ENCODE measurements around the gene MARK3.
"Not testable (repeated sequence)": the region's sequence is repeated elsewhere in the genome, so short reads cannot be mapped to it uniquely, and the experiment has no call there.

The MARK3 gene

DNA sequence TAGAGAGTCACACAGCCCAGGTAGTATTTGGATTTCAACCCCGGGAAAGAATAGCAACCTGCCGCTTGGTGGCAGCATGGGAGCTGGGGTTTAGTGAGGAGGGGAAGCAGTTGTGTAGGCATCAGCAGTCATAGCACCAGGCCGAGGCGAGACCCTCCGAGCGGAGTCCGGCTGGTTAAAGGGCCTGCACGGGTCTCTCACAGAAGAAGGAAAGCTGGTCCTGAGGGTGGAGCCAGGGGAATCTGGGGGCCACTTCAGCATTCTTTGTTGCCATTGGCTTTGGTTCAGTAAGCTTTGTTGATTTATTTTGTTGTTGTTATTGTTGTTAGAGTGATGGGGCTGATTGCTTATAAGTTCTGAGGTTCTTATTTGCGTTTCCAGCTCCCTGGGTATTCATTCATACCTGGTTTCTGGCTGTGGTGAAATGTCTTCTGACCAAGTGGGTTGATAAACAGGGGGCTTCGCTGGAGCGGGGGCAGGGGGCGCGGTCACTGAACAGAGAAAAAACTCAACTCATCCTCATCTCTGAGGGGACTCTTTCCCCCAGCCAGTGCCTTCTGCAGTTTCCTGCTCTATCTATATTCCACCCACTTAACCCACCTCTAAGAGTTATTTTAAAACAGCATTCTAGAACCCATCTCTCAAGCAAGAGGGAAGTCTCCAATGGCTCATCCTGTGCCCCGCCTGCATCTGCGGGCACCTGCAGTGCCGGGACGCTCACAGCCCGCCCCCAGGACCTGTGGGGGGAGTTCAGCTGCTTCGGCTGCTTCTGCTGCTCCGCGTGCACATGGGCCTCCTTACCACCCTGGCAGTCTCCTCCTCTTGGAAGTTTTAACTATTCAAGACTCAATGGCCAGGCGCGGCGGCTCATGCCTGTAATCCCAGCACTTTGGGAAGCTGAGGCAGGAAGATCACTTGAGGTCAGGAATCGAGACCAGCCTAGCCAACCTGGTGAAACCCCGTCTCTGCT is 125.8 kb downstream of the MARK3 start:
- TF ChIP-seq CTCF (IDR thresholded peaks at IDR 0.05; ENCODE audit: low read depth, low read length, missing control alignments), result no peak
- in situ Hi-C loops (cut with HindIII; ENCODE audit: low sequenced_read_pairs), result loop anchor here (5.0 kb wide), 1 partner anchor 81 kb away; no protein-coding TSS in a partner anchor
- DNase-seq (ENCODE audit: low read depth), result no peak
- no peak overlapping the region for H3K4me3 ChIP-seq (ENCODE audit: low read depth, low read length)

GRCh38 chr14:103512180-103512579 is 127.0 kb downstream of the MARK3 start:
- DNase-seq (ENCODE audit: low read depth); H3K4me3 ChIP-seq (ENCODE audit: low read depth, low read length): not testable (repeated sequence)
- in situ Hi-C loops (cut with HindIII; ENCODE audit: low sequenced_read_pairs), result loop anchor here (5.0 kb wide), 1 partner anchor 80 kb away; no protein-coding TSS in a partner anchor

DNA sequence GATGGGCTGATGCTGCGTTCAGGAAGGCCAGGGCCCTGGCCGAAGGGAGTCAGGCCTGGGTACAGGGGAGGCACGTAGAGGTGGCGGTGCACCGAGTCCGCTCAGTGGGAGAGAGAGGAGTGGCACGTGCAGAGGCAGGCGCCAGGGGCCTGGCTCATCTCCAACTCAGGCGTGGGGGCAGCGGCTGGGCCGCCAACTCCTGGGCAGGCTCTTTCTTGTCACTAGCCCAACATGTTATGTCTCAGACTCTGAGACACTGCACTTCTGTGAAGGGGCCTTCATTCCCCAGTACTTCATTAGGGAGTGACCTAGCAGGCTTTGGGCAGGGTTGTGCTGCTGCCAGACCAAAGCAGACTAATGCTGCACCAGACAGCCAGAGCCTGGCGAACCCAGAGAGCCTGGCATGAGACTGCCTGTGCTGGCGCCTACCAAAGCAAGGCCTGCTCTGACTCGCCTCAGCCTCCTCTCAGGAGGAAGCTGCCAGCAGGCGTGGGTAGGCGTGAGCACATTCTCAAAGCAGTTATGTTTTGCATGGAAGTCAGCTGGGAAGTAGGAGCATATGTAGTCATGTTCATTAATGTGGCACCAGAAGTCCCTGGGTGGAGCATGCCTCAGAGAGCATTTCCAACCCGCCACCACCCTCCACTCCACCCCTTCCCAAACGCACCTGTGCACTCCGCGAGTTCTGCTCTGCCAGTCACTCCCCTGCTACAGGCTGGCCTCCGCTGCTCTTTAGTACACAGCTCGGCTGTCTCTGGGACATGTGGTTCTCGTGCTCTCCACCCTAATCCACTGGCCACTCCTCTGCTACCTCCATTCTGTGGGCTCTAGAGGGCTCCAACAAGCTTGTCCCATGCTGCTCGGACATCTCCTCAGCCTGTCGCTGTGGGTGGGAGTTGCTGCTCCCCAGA is 127.7 kb downstream of the MARK3 start:
- DNase-seq (ENCODE audit: low read depth), result peak; percentile 19
- in situ Hi-C loops (cut with HindIII; ENCODE audit: low sequenced_read_pairs), result loop anchor here (5.0 kb wide), 1 partner anchor 79 kb away; no protein-coding TSS in a partner anchor
- no peak overlapping the region for H3K4me3 ChIP-seq (ENCODE audit: low read depth, low read length)

DNA sequence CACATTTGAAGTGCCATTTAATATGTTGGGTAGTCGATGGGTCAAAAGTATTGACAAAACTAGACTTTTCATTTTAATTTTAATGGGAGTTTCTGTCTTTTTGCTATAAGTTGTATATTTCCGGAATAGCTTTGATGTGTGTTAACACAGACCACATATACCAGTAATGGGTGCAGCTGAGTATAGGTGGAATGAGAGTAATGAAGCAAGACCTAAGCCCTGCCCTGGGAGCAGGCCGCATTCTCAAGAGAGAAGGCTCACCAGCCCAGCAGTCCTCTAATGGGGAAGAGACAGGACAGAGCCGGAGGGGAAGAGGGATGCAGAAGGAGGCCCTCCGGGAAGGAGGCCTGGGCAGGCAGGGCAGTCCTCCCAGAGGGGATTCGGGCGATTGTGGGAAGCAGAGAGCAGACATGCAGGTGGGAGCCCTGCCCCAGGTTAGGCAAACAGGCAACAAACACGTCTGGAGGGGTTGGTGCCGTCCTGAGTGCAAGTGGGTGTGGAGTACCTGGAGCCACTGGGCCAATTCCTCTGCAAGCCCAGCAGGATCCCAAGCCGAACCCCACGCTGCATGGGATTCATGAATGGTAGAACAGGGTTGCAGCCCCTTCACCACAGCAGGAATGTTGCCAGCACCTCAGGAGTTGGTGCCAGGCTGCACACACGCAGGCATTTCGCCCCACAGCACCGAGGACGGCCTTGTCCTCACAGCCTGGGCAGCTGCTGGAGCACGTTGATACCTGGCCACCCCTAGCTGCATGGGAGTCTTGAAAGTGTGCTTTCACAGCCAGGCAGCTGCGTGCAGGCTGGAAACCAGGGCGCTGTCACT is 129.6 kb downstream of the MARK3 start:
- in situ Hi-C loops (cut with HindIII; ENCODE audit: low sequenced_read_pairs), result loop anchor here (5.0 kb wide), 1 partner anchor 77 kb away; no protein-coding TSS in a partner anchor
- H3K4me3 ChIP-seq (ENCODE audit: low read depth, low read length), result no peak overlapping the region
- no peak for TF ChIP-seq CTCF (IDR thresholded peaks at IDR 0.05; ENCODE audit: low read depth, low read length, missing control alignments)
- DNase-seq (ENCODE audit: low read depth), result no peak

More for the DNA sequence above, 127.7 kb downstream of the MARK3 start:
- TF ChIP-seq CTCF (IDR thresholded peaks at IDR 0.05; ENCODE audit: low read depth, low read length, missing control alignments), result no peak

DNA sequence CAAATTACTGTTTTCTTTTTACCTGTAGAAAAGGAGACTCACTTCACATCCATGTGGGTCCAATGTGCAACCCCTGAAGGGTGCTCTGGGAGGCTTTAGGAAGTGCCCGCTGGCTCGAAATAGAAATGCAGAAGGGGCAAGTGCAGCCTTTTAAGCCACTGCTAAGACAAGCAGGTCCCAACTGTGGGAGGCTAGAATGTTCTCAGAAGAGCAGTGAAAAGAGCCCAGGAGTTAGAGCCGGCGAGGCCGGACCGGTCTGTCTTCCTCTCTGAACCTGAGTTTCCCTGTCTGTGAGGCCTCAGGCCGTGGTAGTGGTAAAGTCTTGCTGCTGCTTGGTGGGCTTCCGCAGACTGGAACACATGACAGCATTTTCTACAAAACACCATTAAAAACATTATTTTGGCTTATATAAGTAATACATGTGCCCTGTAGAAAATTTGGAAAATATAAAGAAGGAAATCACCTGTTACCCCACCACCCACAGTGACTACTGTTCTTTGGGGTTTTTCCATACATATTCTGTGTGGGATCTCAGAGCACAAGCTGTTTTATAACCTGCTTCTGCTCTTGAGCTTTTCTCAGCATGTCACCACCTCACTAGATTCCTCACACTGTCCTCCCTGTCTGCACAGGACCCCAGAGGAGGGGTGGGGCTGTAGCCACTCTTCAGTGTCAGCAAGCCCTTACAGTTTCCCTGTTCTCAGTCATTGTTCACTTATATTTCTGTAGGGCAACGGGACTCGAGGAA is 131.4 kb downstream of the MARK3 start:
- H3K4me3 ChIP-seq (ENCODE audit: low read depth, low read length), result no peak overlapping the region
- no peak for DNase-seq (ENCODE audit: low read depth)
- no peak for TF ChIP-seq CTCF (IDR thresholded peaks at IDR 0.05; ENCODE audit: low read depth, low read length, missing control alignments)
- in situ Hi-C loops (cut with HindIII; ENCODE audit: low sequenced_read_pairs), result no loop called here

DNA sequence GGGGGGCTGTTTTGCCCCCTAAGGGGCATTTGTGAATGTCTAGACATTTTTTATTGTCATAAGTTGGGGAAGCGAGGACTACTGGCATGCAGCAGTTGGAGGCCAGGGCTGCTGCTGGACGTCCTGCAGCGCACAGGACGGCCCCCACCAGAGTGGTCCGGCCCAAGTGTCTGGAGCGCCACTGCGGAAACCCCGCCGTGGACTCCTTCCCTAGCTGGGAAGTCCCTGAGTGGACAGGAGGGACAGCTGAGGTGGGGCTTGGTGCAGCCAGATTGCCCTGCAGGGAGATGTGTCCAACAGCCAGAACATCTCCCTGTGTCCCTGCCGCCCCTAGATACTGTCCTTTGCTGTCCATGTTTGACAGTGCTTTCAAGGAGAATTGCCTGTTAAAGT is 132.0 kb downstream of the MARK3 start:
- in situ Hi-C loops (cut with HindIII; ENCODE audit: low sequenced_read_pairs), result no loop called here
- no peak for TF ChIP-seq CTCF (IDR thresholded peaks at IDR 0.05; ENCODE audit: low read depth, low read length, missing control alignments)
- no peak for DNase-seq (ENCODE audit: low read depth)
- no peak overlapping the region for H3K4me3 ChIP-seq (ENCODE audit: low read depth, low read length)

All from astrocyte of the cerebellum (primary cell).